ENCODE data around the gene SPATC1L.

The SPATC1L gene

DNA sequence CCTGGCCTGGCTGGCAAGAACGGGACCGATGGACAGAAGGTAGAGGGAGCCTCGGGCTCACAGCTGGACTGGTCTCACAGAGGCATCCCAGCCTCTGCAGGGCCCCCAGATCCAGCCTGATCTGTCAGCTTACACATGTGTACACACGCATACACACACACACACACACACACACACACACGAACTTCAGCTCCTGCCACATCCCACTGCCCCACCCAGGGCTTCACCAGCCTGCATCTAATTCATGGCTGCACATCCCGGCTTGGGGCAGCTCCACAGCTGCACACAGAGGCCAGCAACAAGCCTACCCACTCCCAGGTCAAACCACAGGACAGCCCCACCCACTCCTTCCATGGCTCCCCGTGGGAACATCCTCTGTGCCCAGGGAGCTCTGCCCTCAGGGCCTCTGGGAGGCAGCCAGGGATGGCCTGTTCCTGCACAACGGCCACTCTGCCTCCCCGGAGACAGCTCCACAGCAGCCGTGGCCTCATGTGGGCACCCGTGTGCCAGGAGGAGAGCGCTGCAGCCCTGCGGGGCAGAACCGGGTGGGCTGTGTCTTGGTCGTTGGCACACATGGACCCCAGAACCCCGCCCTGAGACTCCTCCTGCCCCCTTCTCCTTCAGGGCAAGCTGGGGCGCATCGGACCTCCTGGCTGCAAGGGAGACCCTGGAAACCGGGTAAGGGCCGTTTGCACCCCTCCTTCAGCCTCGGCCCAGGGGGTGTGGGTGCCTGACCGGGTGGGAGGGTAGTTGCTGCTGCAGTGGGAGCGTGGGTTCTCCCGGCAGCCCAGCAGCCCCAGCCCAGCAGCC lies 67.3 kb downstream of the SPATC1L start:
- no peak overlapping the region for H3K4me3 ChIP-seq (ENCODE audit: low read length)
- no peak for TF ChIP-seq CTCF (conservative IDR thresholded peaks at IDR 0.05; ENCODE audit: low read depth, low read length)
- DNase-seq (ENCODE audit: low read depth) = no peak

- no peak overlapping the region for H3K4me3 ChIP-seq (ENCODE audit: low read length)
- no peak for TF ChIP-seq CTCF (conservative IDR thresholded peaks at IDR 0.05; ENCODE audit: low read depth, low read length)
- no peak for DNase-seq (ENCODE audit: low read depth)
These were observed 68.0 kb downstream of the SPATC1L start for GRCh38 chr21:46116189-46116775.

DNA sequence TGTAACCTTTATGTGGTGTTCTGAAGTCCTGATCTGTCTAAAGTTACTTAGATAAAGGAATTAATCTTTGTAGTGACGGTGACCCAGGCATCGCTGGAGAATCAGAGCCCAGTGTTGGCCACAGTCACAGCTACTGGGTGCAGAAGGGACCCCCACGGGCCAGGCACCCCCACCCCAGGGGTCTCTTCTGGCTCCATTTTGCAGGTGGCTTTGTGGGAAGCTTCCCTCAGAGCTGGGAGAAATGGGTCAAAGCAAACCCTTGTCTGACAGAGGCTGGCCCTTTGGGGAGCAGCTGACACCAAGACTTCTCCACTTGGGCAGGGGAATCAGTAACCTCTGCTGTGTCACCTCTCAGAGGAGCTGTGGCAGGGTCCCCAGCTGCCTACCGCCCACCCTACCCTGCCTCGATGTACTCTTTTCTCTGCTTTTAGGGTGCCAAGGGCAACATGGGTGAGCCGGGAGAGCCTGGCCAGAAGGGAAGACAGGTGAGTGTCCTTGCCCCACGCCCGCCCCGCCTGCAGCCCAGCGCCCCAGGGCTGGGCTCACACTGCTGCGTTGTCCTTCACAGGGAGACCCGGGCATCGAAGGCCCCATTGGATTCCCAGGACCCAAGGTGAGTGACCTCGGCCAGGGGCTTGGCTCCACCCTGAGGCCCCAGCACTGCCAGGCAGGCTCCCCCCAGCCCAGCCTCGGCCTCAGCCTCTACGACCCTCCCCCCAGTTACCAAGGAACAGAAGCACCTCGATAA lies 68.6 kb downstream of the SPATC1L start:
- no peak overlapping the region for H3K4me3 ChIP-seq (ENCODE audit: low read length)
- no peak for DNase-seq (ENCODE audit: low read depth)
- TF ChIP-seq CTCF (conservative IDR thresholded peaks at IDR 0.05; ENCODE audit: low read depth, low read length) = no peak

- TF ChIP-seq CTCF (conservative IDR thresholded peaks at IDR 0.05; ENCODE audit: low read depth, low read length) = no peak
- DNase-seq (ENCODE audit: low read depth) = no peak
- no peak overlapping the region for H3K4me3 ChIP-seq (ENCODE audit: low read length)
These were observed 69.3 kb downstream of the SPATC1L start for GRCh38 chr21:46114963-46115362.

- no peak for TF ChIP-seq CTCF (conservative IDR thresholded peaks at IDR 0.05; ENCODE audit: low read depth, low read length)
- no peak for DNase-seq (ENCODE audit: low read depth)
- H3K4me3 ChIP-seq (ENCODE audit: low read length) = no peak overlapping the region
These were observed 70.6 kb downstream of the SPATC1L start for GRCh38 chr21:46113497-46114176.

DNA sequence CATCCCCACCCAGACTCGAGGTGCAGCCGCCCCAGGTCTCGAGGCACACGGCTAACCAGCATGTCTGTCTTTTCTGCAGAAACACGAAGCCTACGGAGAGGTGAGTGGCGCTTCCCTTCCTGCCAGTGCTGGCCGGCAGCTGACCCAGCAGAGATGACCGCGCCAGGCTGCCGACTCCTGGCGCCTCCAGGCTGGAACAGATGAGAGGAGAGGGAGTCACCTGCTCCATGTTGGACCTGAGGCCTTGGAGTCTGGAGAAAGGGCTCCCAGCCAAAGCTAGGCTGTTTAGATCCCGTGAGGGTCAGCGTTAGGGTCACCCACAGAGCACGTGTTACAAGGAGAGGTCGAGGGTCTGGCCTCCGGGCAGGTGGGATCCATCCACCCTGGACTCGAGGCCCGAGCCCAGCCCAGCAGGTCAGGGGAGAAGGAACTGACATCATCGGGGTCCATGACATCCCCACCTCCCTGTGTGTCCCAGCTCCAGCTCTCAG lies 71.5 kb downstream of the SPATC1L start:
- H3K4me3 ChIP-seq (ENCODE audit: low read length) = no peak overlapping the region
- DNase-seq (ENCODE audit: low read depth) = no peak
- no peak for TF ChIP-seq CTCF (conservative IDR thresholded peaks at IDR 0.05; ENCODE audit: low read depth, low read length)

Data from retinal pigment epithelial cell (primary cell).